Adrenal gland (tissue), 12 donors: ENCODE data around the gene TMEM134. TPM values are rescaled to one million over a fixed set of nuclear protein-coding genes. Genes with fewer than 3 reads are reported as not detected.

ENCODE experiments used
- DNase-seq, 7 donors: peaks; one replicate each; pipeline ENCODE4 v3.0.0-alpha.2; 2019 to 2020
- H3K27ac ChIP-seq, 5 donors: fragments of 200-600 bp; sonication (generic) in 4 of 5; 1 replicate in 3 of 5; 2 replicates in 2 of 5; pipeline versions ENCODE4 v1.5.1 to v1.8.0; 2016 to 2020; ENCODE audit warnings: mild to moderate bottlenecking in 1 of 5
- H3K27me3 ChIP-seq: fragments of 200-600 bp; 2 replicates; pipeline ENCODE4 v1.8.0; 2021
- H3K36me3 ChIP-seq, 2 donors: fragments of 200-600 bp; replicated peaks in 1 of 2; 1 replicate in 1 of 2; 2 replicates in 1 of 2; pipeline versions ENCODE4 v1.5.1 to v1.8.0; 2018 to 2022
- H3K4me1 ChIP-seq, 2 donors: fragments of 200-600 bp; replicated peaks in 1 of 2; 1 replicate in 1 of 2; 2 replicates in 1 of 2; pipeline versions ENCODE4 v1.5.1 to v1.8.0; 2018 to 2021
- H3K4me3 ChIP-seq, 4 donors: fragments of 200-600 bp; sonication (generic) in 3 of 4; one replicate each; pipeline ENCODE4 v1.5.1; 2016 to 2018
- H3K9me3 ChIP-seq, 3 donors: fragments of 200-600 bp; sonication (generic) in 1 of 3; replicated peaks in 1 of 3; 1 replicate in 2 of 3; 2 replicates in 1 of 3; pipeline versions ENCODE4 v1.5.1 to v1.8.0; 2016 to 2021
- POLR2A ChIP-seq, 2 donors: fragments of 450-650 bp; IDR thresholded peaks; one replicate each; pipeline ENCODE4 v1.6.1; 2017; ENCODE audit warnings: antibody characterized with exemption in 2 of 2, mild to moderate bottlenecking in 2 of 2, moderate library complexity in 1 of 2
- WGBS, 4 donors: extraction: QIAGEN DNeasy Blood & Tissue Kit in 2 of 4; methylation state at CpG; one replicate each; pipeline versions ENCODE4 v1.1.5 to v1.1.7; 2013 to 2017; 5-methylcytosine and 5-hydroxymethylcytosine counted together
- intact Hi-C, 2 donors: fragments of 100-400 bp; cut with DNase I; formaldehyde crosslinking; loops; one replicate each; pipeline versions ENCODE4 v1.14.1 to v1.15.0; 2022 to 2023
- polyA plus RNA-seq, 3 donors: library from polyadenylated mRNA; stranded (reverse); fragments of 200-250 nt in 2 of 3; fragments of 350-450 nt in 1 of 3; fragmentation: Illumina TruSeq in 1 of 3; extraction: RNeasy Lipid Tissue Mini Kit (QIAGEN cat#74804) in 1 of 3; gene quantifications; one replicate each; pipeline ENCODE4 v1.2.3, GENCODE V29; 2013 to 2014
- total RNA-seq, 9 donors: library from RNA; depleted of rRNA in 4 of 9; stranded (reverse); fragments of >200 nt in 4 of 9; fragments of 120-200 nt in 1 of 9; fragmentation: NEBNext Ultra II Directional in 1 of 9; extraction: Animal tissue kit (Norgen Biotek cat#: 25700) in 1 of 9; gene quantifications; one replicate each; pipeline versions ENCODE4 v1.1.0 to v1.2.4, GENCODE V29; 2013 to 2023
- TF ChIP-seq, protein P1 (sequence below), 6 experiments: fragments of 450-650 bp in 4 of 6; fragments of 200-600 bp in 2 of 6; sonication (generic) in 1 of 6; IDR thresholded peaks; 1 replicate in 5 of 6; 2 replicates in 1 of 6; pipeline versions ENCODE4 v1.5.1 to v1.8.0; 2016 to 2021; ENCODE audit warnings: antibody characterized with exemption in 6 of 6, mild to moderate bottlenecking in 2 of 6, moderate library complexity in 1 of 6
- donor health status: healthy with polysubstance abuse.
- donor health status: Bipolar disorder and iron deficiency.
- donor health status: DM: yes; HTN: yes; CAD: no.
- donor health status: DM: no; HTN: no; CAD: no.
- donor health status: DM: no; HTN: no; CAD: no.
- donor health status: DM: yes; HTN: yes; CAD: no.

Gene TMEM134
- total and polyA plus RNA-seq, 12 donors = 15.5 to 257 (median 98.0) TPM

DNA sequence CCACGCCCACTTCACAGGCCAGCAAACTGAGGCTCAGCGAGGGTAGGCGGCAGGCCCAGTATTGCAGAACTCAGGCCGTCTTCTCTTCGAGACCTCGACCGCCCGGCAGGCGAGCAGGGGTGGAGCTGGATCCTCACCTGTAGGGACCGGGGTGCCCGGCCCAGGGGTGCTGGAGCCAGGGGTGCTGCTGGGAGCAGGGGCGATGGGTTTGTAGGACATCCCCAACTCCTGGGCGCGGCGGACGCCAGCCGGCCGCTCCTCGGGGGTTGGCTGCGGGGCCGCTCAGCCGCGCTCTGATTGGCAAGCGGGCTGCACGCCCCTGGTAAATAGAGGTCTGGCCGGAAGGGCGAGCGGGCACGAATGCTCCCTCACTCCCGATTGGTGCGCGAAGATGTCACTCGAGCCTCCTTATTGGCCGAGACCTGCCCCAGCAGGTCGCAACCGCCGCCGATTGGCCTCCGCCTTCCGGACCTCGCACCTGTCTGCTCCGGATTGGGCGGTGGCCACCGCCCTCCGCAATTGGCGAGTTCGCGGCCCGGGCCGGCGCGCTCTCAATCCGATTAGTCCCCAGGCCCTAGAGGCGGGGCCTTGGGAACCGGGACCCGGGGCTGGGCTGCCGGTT, 38.9 kb upstream of the TMEM134 start, which contains the start of gene CDK2AP2:
Gene CDK2AP2, minus strand, starts transcription at position 299 of the 622 bp plus-strand sequence. Its CDS starts 80 bp downstream, at position 219.
- H3K36me3 ChIP-seq = no peaks in the 10 kb centered on the region
- TF ChIP-seq POLR2A (IDR thresholded peaks at IDR 0.05) = peak; percentile 78 to 82
- TF ChIP-seq, protein P1, sequence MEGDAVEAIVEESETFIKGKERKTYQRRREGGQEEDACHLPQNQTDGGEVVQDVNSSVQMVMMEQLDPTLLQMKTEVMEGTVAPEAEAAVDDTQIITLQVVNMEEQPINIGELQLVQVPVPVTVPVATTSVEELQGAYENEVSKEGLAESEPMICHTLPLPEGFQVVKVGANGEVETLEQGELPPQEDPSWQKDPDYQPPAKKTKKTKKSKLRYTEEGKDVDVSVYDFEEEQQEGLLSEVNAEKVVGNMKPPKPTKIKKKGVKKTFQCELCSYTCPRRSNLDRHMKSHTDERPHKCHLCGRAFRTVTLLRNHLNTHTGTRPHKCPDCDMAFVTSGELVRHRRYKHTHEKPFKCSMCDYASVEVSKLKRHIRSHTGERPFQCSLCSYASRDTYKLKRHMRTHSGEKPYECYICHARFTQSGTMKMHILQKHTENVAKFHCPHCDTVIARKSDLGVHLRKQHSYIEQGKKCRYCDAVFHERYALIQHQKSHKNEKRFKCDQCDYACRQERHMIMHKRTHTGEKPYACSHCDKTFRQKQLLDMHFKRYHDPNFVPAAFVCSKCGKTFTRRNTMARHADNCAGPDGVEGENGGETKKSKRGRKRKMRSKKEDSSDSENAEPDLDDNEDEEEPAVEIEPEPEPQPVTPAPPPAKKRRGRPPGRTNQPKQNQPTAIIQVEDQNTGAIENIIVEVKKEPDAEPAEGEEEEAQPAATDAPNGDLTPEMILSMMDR (IDR thresholded peaks at IDR 0.05) = peak in 1 of 6 experiments; percentile 19
- intact Hi-C loops = loop anchor here in 1 of 2 donors (5.0 kb wide), 1 partner anchor 101 kb away; no protein-coding TSS in a partner anchor
- peak; percentile 99 to 100 (median 100) for DNase-seq
- 0 to 1% (median 0%) methylated on average over 1 to 57 of the region's 57 CpGs for WGBS, 4 donors
- peak within 1 kb of the TSS; percentile 89 to 99 (median 96) for H3K27ac ChIP-seq
- peak within 1 kb of the TSS in 3 of 4 donors; percentile 35 to 77 (median 45) for H3K4me3 ChIP-seq
- H3K27me3 ChIP-seq = no peaks in the 10 kb centered on the region
- peaks cover 27 to 43% of the 10 kb centered on the region in 2 donors for H3K4me1 ChIP-seq
- H3K9me3 ChIP-seq = no peaks in the 10 kb centered on the region

DNA sequence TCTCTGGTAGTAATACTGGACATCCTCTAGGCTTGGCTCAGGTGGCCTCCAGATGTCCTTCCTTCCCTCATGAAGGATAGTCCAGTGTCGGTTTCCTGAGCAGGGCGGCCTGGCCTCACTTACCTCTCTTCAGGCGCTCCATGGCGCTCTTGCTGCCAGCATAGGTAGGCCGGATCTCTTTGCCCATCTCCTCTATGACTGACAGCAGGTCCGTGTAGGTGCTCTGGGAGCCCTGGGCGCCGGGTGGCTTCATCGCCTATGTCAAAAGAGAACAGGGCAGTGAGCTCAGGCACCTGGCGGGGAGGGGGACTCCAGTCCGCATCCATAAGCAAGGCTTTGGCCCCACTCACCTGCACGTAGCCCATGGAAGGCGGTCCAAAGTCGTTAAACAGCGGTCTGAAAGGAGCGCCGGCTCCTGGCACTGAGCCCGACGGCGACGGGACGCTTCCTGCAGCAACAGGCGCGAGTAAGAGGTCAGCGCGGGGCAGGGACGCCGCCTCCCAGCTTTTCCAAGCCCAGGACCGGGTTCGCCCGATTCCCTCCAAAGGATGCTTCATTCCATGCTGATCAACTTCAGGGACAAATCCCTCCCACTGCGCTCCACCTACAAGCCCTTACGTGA, 38.3 kb upstream of the TMEM134 start:
- intact Hi-C loops = loop anchor here in 1 of 2 donors (5.0 kb wide), 1 partner anchor 100 kb away; no protein-coding TSS in a partner anchor
- peak in 6 of 7 donors; percentile 74 to 89 (median 78) for DNase-seq
- WGBS, 4 donors = 23 to 50% (median 33%) methylated on average over 10 to 33 of the region's 33 CpGs

DNA sequence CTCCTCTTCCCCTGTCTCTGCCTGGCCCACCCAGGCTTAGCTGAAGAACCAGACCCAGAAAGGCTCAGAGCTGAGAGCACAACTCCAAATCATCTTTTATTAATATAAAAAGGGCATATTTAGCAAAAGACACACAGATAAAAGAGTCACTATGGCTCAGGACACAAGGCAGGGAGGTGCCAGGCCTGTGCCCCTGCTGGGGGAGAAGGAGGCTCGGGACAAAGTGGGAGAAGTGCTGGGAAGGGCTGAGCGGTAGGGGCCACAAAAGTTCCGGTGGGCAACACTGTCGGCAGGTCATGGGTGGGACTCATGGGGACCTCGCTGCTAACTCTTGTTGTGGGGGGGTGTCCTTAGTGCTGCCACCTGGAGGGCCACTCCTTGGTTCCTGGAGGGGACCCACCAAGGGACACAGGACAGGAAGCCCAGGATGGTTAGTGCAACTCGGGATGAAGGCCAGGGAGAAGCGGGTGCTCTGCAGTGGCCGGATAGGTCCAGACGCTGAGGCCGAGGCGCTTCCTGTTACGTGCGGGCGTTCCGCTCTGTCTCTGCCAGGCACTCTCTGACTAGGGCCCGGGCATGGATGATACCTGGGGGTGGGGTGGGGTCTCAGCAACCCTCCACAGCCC, 37.5 kb upstream of the TMEM134 start:
- DNase-seq = peak in 1 of 7 donors; percentile 39
- no peaks in the 10 kb centered on the region for H3K27me3 ChIP-seq
- no peak for TF ChIP-seq POLR2A (IDR thresholded peaks at IDR 0.05)
- TF ChIP-seq, protein P1 (IDR thresholded peaks at IDR 0.05) = peak in 2 of 6 experiments; percentile 7 to 10
- H3K36me3 ChIP-seq = no peaks in the 10 kb centered on the region
- no peaks in the 10 kb centered on the region for H3K9me3 ChIP-seq
- peaks cover 27 to 43% of the 10 kb centered on the region in 2 donors for H3K4me1 ChIP-seq
- intact Hi-C loops = loop anchor here in 1 of 2 donors (5.0 kb wide), 1 partner anchor 99 kb away; no protein-coding TSS in a partner anchor
- WGBS, 4 donors = 76 to 84% (median 83%) methylated on average over 16 of the region's 16 CpGs
- H3K4me3 ChIP-seq = no peak overlapping the region
- peak overlapping the region in 4 of 5 donors; percentile 89 to 99 (median 98) for H3K27ac ChIP-seq

More for the DNA sequence above, 38.3 kb upstream of the TMEM134 start:
- TF ChIP-seq POLR2A (IDR thresholded peaks at IDR 0.05) = no peak
- TF ChIP-seq, protein P1 (IDR thresholded peaks at IDR 0.05) = no peak
- H3K27me3 ChIP-seq = no peaks in the 10 kb centered on the region
- H3K9me3 ChIP-seq = no peaks in the 10 kb centered on the region
- peak overlapping the region in 2 of 4 donors; percentile 45 to 77 for H3K4me3 ChIP-seq
- peaks cover 27 to 43% of the 10 kb centered on the region in 2 donors for H3K4me1 ChIP-seq
- H3K36me3 ChIP-seq = no peaks in the 10 kb centered on the region
- peak overlapping the region; percentile 58 to 99 (median 96) for H3K27ac ChIP-seq
